ENCODE measurements around the gene TAGLN3.

TAGLN3 gene

GRCh38 chr3:111998636-111999483, at the start of gene TAGLN3:
TAGLN3 (plus strand) TSS chr3:111998922; CDS start chr3:111999423, 501 bp downstream.
- TF ChIP-seq, protein P1, sequence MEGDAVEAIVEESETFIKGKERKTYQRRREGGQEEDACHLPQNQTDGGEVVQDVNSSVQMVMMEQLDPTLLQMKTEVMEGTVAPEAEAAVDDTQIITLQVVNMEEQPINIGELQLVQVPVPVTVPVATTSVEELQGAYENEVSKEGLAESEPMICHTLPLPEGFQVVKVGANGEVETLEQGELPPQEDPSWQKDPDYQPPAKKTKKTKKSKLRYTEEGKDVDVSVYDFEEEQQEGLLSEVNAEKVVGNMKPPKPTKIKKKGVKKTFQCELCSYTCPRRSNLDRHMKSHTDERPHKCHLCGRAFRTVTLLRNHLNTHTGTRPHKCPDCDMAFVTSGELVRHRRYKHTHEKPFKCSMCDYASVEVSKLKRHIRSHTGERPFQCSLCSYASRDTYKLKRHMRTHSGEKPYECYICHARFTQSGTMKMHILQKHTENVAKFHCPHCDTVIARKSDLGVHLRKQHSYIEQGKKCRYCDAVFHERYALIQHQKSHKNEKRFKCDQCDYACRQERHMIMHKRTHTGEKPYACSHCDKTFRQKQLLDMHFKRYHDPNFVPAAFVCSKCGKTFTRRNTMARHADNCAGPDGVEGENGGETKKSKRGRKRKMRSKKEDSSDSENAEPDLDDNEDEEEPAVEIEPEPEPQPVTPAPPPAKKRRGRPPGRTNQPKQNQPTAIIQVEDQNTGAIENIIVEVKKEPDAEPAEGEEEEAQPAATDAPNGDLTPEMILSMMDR (IDR thresholded peaks at IDR 0.05; ENCODE audit: insufficient read depth, missing control alignments) = no peak
- FAIRE-seq (no peak), DNase-seq (ENCODE audit: insufficient read length, low spot score) (no peak)

GRCh38 chr3:111949712-111950111, 49.0 kb upstream of the TAGLN3 start:
- TF ChIP-seq, protein P1 (IDR thresholded peaks at IDR 0.05; ENCODE audit: insufficient read depth, missing control alignments) = no peak
- DNase-seq (ENCODE audit: insufficient read length, low spot score) (no peak), FAIRE-seq (no peak)

GRCh38 chr3:111951032-111951431, 47.7 kb upstream of the TAGLN3 start:
- DNase-seq (ENCODE audit: insufficient read length, low spot score) (no peak), FAIRE-seq (no peak)
- TF ChIP-seq, protein P1 (IDR thresholded peaks at IDR 0.05; ENCODE audit: insufficient read depth, missing control alignments) = no peak

GRCh38 chr3:111952086-111952485, 46.6 kb upstream of the TAGLN3 start:
- no peak for DNase-seq (ENCODE audit: insufficient read length, low spot score)
- FAIRE-seq = no peak
- TF ChIP-seq, protein P1 (IDR thresholded peaks at IDR 0.05; ENCODE audit: insufficient read depth, missing control alignments) = no peak

GRCh38 chr3:111952866-111953450, 45.8 kb upstream of the TAGLN3 start:
- TF ChIP-seq, protein P1 (IDR thresholded peaks at IDR 0.05; ENCODE audit: insufficient read depth, missing control alignments) = no peak
- no peak for DNase-seq (ENCODE audit: insufficient read length, low spot score)
- FAIRE-seq = no peak

GRCh38 chr3:111954228-111954990, 44.3 kb upstream of the TAGLN3 start:
- FAIRE-seq (no peak), DNase-seq (ENCODE audit: insufficient read length, low spot score) (no peak)
- TF ChIP-seq, protein P1 (IDR thresholded peaks at IDR 0.05; ENCODE audit: insufficient read depth, missing control alignments) = no peak

Data from D721Med (cell line).